ENCODE data around the gene DNER. TPM values are rescaled to one million over a fixed set of nuclear protein-coding genes. Genes with fewer than 3 reads are reported as not detected.

DNER gene
- total and polyA plus RNA-seq, 12 donors, result 49.2 to 309 (median 155) TPM

GRCh38 chr2:229403296-229403695 lies 311.1 kb downstream of the DNER start:
- H3K27me3 ChIP-seq, result no peaks in the 10 kb centered on the region
- H3K36me3 ChIP-seq (replicated peaks in 1 of 2), result no peaks in the 10 kb centered on the region
- no peak for DNase-seq
- TF ChIP-seq POLR2A (IDR thresholded peaks at IDR 0.05), result no peak
- H3K4me3 ChIP-seq, result no peak overlapping the region
- 83 to 89% (median 84%) methylated on average over 3 of the region's 3 CpGs for WGBS, 4 donors
- H3K4me1 ChIP-seq (replicated peaks in 1 of 2), result peaks cover 10 to 16% of the 10 kb centered on the region in 2 donors
- intact Hi-C loops (cut with DNase I), result no loop called here
- no peak overlapping the region for H3K27ac ChIP-seq
- H3K9me3 ChIP-seq (replicated peaks in 1 of 3), result no peaks in the 10 kb centered on the region

- intact Hi-C loops (cut with DNase I), result no loop called here
- Histone ChIP-seq H3K27ac (no peak overlapping the region), H3K4me1 (replicated peaks in 1 of 2) (no peaks in the 10 kb centered on the region), H3K27me3 (no peaks in the 10 kb centered on the region), H3K36me3 (replicated peaks in 1 of 2) (no peaks in the 10 kb centered on the region), H3K4me3 (no peak overlapping the region), H3K9me3 (replicated peaks in 1 of 3) (no peaks in the 10 kb centered on the region)
- 61 to 75% (median 73%) methylated on average over 4 of the region's 4 CpGs for WGBS, 4 donors
- TF ChIP-seq POLR2A (IDR thresholded peaks at IDR 0.05) (no peak), CTCF (IDR thresholded peaks at IDR 0.05) (no peak)
- no peak for DNase-seq
Observed at GRCh38 chr2:229401171-229401865, 313.0 kb downstream of the DNER start.

GRCh38 chr2:229393926-229394325 lies 320.4 kb downstream of the DNER start:
- Histone ChIP-seq H3K27ac (no peak overlapping the region), H3K36me3 (replicated peaks in 1 of 2) (no peaks in the 10 kb centered on the region), H3K9me3 (replicated peaks in 1 of 3) (no peaks in the 10 kb centered on the region), H3K27me3 (no peaks in the 10 kb centered on the region), H3K4me3 (no peak overlapping the region), H3K4me1 (replicated peaks in 1 of 2) (peaks cover 15 to 25% of the 10 kb centered on the region in 2 donors)
- no peak for DNase-seq
- intact Hi-C loops (cut with DNase I), result no loop called here
- 85 to 89% (median 87%) methylated on average over 4 of the region's 4 CpGs for WGBS, 4 donors
- TF ChIP-seq POLR2A (IDR thresholded peaks at IDR 0.05), result no peak
- no peak for TF ChIP-seq CTCF (IDR thresholded peaks at IDR 0.05)

GRCh38 chr2:229392196-229392595 lies 322.2 kb downstream of the DNER start:
- TF ChIP-seq POLR2A (IDR thresholded peaks at IDR 0.05), result no peak
- peak in 1 of 7 donors; percentile 6 for DNase-seq
- WGBS, 4 donors, result 53 to 70% (median 57%) methylated on average over 2 of the region's 2 CpGs
- Histone ChIP-seq H3K27me3 (no peaks in the 10 kb centered on the region), H3K36me3 (replicated peaks in 1 of 2) (no peaks in the 10 kb centered on the region), H3K27ac (peak overlapping the region in 2 of 5 donors; percentile 42 to 70), H3K4me3 (no peak overlapping the region), H3K9me3 (replicated peaks in 1 of 3) (no peaks in the 10 kb centered on the region), H3K4me1 (replicated peaks in 1 of 2) (peaks cover 15 to 25% of the 10 kb centered on the region in 2 donors)
- intact Hi-C loops (cut with DNase I), result no loop called here

GRCh38 chr2:229388731-229389130 lies 325.6 kb downstream of the DNER start:
- WGBS, 4 donors, result 69 to 76% (median 74%) methylated on average over 4 of the region's 4 CpGs
- H3K4me3 ChIP-seq, result no peak overlapping the region
- H3K9me3 ChIP-seq (replicated peaks in 1 of 3), result peaks cover 0 to 5% (median 0%) of the 10 kb centered on the region in 3 donors
- no peak for DNase-seq
- intact Hi-C loops (cut with DNase I), result no loop called here
- H3K4me1 ChIP-seq (replicated peaks in 1 of 2), result peaks cover 15 to 25% of the 10 kb centered on the region in 2 donors
- no peaks in the 10 kb centered on the region for H3K27me3 ChIP-seq
- no peaks in the 10 kb centered on the region for H3K36me3 ChIP-seq (replicated peaks in 1 of 2)
- no peak for TF ChIP-seq POLR2A (IDR thresholded peaks at IDR 0.05)
- TF ChIP-seq CTCF (IDR thresholded peaks at IDR 0.05), result no peak
- H3K27ac ChIP-seq, result peak overlapping the region in 1 of 5 donors; percentile 3
